Subcutaneous abdominal adipose tissue (tissue), 5 donors: ENCODE data around the gene VTI1A.

Experiments used
- H3K27ac ChIP-seq: one replicate; pipeline ENCODE4 v1.7.0; 2013; ENCODE audit warnings: low read depth, mild to moderate bottlenecking, inconsistent platforms, low read length, moderate library complexity
- H3K27me3 ChIP-seq, 5 donors: one replicate each; pipeline ENCODE4 v1.7.0; 2013; ENCODE audit warnings: low read length in 5 of 5, inconsistent platforms in 1 of 5; ENCODE audit not compliant: control insufficient read depth in 5 of 5, insufficient read depth in 4 of 5
- H3K36me3 ChIP-seq, 5 donors: one replicate each; pipeline ENCODE4 v1.7.0; 2013; ENCODE audit warnings: low read length in 5 of 5; ENCODE audit not compliant: control insufficient read depth in 5 of 5, insufficient read depth in 5 of 5
- H3K4me1 ChIP-seq, 5 donors: one replicate each; pipeline ENCODE4 v1.7.0; 2013; ENCODE audit warnings: low read length in 5 of 5, mild to moderate bottlenecking in 3 of 5, moderate library complexity in 1 of 5; ENCODE audit not compliant: control insufficient read depth in 5 of 5, insufficient read depth in 5 of 5
- H3K4me3 ChIP-seq, 5 donors: one replicate each; pipeline ENCODE4 v1.7.0; 2013; ENCODE audit warnings: low read length in 5 of 5, low read depth in 1 of 5
- H3K9ac ChIP-seq, 5 donors: one replicate each; pipeline ENCODE4 v1.7.0; 2013; ENCODE audit warnings: low read length in 5 of 5, mild to moderate bottlenecking in 4 of 5, moderate library complexity in 3 of 5
- H3K9me3 ChIP-seq, 5 donors: one replicate each; pipeline ENCODE4 v1.7.0; 2013; ENCODE audit warnings: low read length in 5 of 5; ENCODE audit not compliant: control insufficient read depth in 5 of 5
- donor health status: healthy.
- donor health status: healthy.
- donor health status: healthy.
- donor health status: healthy.
- donor health status: healthy.

VTI1A gene

GRCh38 chr10:112654794-112655193 lies 207.8 kb downstream of the VTI1A start:
- Histone ChIP-seq H3K9me3 (no peaks in the 10 kb centered on the region), H3K27ac (no peak overlapping the region), H3K9ac (no peak overlapping the region), H3K4me1 (no peaks in the 10 kb centered on the region), H3K4me3 (no peak overlapping the region), H3K27me3 (no peaks in the 10 kb centered on the region), H3K36me3 (no peaks in the 10 kb centered on the region)

GRCh38 chr10:112655722-112656121 lies 208.7 kb downstream of the VTI1A start:
- Histone ChIP-seq H3K9me3 (no peaks in the 10 kb centered on the region), H3K27me3 (no peaks in the 10 kb centered on the region), H3K9ac (no peak overlapping the region), H3K4me3 (no peak overlapping the region), H3K4me1 (no peaks in the 10 kb centered on the region), H3K27ac (no peak overlapping the region), H3K36me3 (no peaks in the 10 kb centered on the region)

DNA sequence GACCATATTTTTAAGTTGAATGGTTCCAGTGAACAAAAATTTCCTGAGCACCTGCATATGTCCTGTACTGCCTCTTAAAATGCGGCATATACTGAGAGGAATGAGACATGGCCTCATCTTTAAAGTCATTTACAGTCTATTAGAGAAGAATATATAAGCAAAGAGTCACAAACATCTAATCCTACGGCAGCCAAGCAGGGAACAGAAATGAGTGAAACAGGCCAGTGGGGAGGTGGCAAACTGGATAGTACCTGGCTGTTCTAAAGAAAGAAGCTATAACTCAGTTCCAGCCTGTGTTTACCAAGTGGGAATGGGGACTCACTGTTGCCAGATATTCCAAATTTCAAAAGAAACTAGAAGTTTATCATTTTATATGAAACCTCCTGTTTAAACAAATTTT lies 211.4 kb downstream of the VTI1A start:
- Histone ChIP-seq H3K27me3 (no peaks in the 10 kb centered on the region), H3K9ac (no peak overlapping the region), H3K4me1 (no peaks in the 10 kb centered on the region), H3K9me3 (no peaks in the 10 kb centered on the region), H3K4me3 (no peak overlapping the region), H3K36me3 (peaks cover 0 to 8% (median 0%) of the 10 kb centered on the region in 5 donors), H3K27ac (no peak overlapping the region)

GRCh38 chr10:112658900-112659638 lies 212.1 kb downstream of the VTI1A start:
- peaks cover 0 to 8% (median 0%) of the 10 kb centered on the region in 5 donors for H3K36me3 ChIP-seq
- no peak overlapping the region for H3K27ac ChIP-seq
- H3K4me3 ChIP-seq: no peak overlapping the region
- H3K9ac ChIP-seq: no peak overlapping the region
- no peaks in the 10 kb centered on the region for H3K4me1 ChIP-seq
- no peaks in the 10 kb centered on the region for H3K9me3 ChIP-seq
- no peaks in the 10 kb centered on the region for H3K27me3 ChIP-seq

- Histone ChIP-seq H3K27me3 (no peaks in the 10 kb centered on the region), H3K4me1 (no peaks in the 10 kb centered on the region), H3K36me3 (peaks cover 0 to 19% (median 0%) of the 10 kb centered on the region in 5 donors), H3K9ac (no peak overlapping the region), H3K27ac (no peak overlapping the region), H3K9me3 (no peaks in the 10 kb centered on the region), H3K4me3 (no peak overlapping the region)
Observed at GRCh38 chr10:112663234-112664125, 216.5 kb downstream of the VTI1A start.

- Histone ChIP-seq H3K9ac (no peak overlapping the region), H3K36me3 (peaks cover 4 to 45% (median 5%) of the 10 kb centered on the region in 5 donors), H3K27ac (no peak overlapping the region), H3K27me3 (no peaks in the 10 kb centered on the region), H3K4me3 (no peak overlapping the region), H3K4me1 (no peaks in the 10 kb centered on the region), H3K9me3 (no peaks in the 10 kb centered on the region)
Observed at GRCh38 chr10:112666094-112666493, 219.1 kb downstream of the VTI1A start.

DNA sequence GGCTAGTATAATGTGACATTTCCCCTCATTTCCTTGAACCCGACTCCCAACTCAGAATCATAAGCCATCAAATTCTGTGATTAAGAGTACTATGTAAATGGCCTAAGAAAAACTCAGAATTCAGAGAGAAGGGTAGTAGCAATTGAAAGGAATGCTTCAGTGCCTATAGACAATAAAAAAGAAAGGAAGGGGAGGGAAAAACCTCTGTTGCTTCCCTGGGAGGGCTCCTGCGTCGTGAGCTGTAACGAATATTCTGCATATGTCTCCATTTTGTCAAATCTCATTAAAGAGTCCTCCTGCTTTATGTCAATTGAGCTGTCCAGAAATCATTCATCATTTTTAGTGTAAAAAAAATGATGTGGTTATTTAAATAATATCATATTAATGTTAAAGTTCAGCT lies 223.0 kb downstream of the VTI1A start:
- peaks cover 4 to 39% (median 5%) of the 10 kb centered on the region in 5 donors for H3K36me3 ChIP-seq
- H3K27me3 ChIP-seq: no peaks in the 10 kb centered on the region
- no peak overlapping the region for H3K4me3 ChIP-seq
- no peaks in the 10 kb centered on the region for H3K4me1 ChIP-seq
- no peak overlapping the region for H3K27ac ChIP-seq
- H3K9me3 ChIP-seq: no peaks in the 10 kb centered on the region
- H3K9ac ChIP-seq: no peak overlapping the region

- H3K4me3 ChIP-seq: no peak overlapping the region
- peaks cover 5 to 39% (median 8%) of the 10 kb centered on the region in 5 donors for H3K36me3 ChIP-seq
- no peaks in the 10 kb centered on the region for H3K4me1 ChIP-seq
- no peaks in the 10 kb centered on the region for H3K9me3 ChIP-seq
- H3K9ac ChIP-seq: no peak overlapping the region
- no peaks in the 10 kb centered on the region for H3K27me3 ChIP-seq
- no peak overlapping the region for H3K27ac ChIP-seq
Observed at GRCh38 chr10:112671743-112672142, 224.7 kb downstream of the VTI1A start.

GRCh38 chr10:112672706-112673105 lies 225.7 kb downstream of the VTI1A start:
- Histone ChIP-seq H3K27me3 (no peaks in the 10 kb centered on the region), H3K4me3 (no peak overlapping the region), H3K4me1 (no peaks in the 10 kb centered on the region), H3K36me3 (peaks cover 5 to 33% (median 13%) of the 10 kb centered on the region in 5 donors), H3K9me3 (no peaks in the 10 kb centered on the region), H3K27ac (no peak overlapping the region), H3K9ac (no peak overlapping the region)

- Histone ChIP-seq H3K27ac (no peak overlapping the region), H3K9ac (no peak overlapping the region), H3K36me3 (peaks cover 0 to 9% (median 6%) of the 10 kb centered on the region in 5 donors), H3K27me3 (no peaks in the 10 kb centered on the region), H3K4me1 (no peaks in the 10 kb centered on the region), H3K4me3 (no peak overlapping the region), H3K9me3 (no peaks in the 10 kb centered on the region)
Observed at GRCh38 chr10:112675560-112676083, 228.6 kb downstream of the VTI1A start.
